ENCODE results near the gene SUB1. TPM values are rescaled to one million over a fixed set of nuclear protein-coding genes. Genes with fewer than 3 reads are reported as not detected.

SUB1 gene
- total RNA-seq, 4 donors from 2014 or later, result 142 to 466 (median 206) TPM

- TF ChIP-seq CTCF (IDR thresholded peaks at IDR 0.05; ENCODE audit: low read depth), result no peak
Measured at GRCh38 chr5:32586276-32586599, 881 bp downstream of the SUB1 start.

GRCh38 chr5:32587067-32587551 lies 1.8 kb downstream of the SUB1 start:
- no peak for TF ChIP-seq CTCF (IDR thresholded peaks at IDR 0.05; ENCODE audit: low read depth)

DNA sequence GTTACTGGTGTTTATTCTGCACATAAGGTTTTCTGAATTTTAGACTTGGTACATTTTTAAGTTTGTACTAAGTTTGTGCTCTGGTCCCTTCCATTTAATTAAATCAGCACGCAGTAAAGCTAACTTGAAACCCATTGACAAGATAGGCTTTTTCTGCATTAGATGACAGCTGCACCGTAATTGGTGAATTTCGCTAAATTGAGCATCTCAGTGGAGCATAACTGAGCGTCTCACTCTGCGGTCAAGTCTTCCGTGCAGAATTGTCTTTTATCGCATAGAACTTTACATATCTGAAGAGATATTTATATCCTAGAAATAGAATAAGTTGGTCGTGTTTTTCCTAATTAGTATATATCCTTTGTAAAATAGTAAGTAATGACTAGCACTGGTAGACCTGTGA lies 4.1 kb downstream of the SUB1 start:
- TF ChIP-seq CTCF (IDR thresholded peaks at IDR 0.05; ENCODE audit: low read depth), result no peak

DNA sequence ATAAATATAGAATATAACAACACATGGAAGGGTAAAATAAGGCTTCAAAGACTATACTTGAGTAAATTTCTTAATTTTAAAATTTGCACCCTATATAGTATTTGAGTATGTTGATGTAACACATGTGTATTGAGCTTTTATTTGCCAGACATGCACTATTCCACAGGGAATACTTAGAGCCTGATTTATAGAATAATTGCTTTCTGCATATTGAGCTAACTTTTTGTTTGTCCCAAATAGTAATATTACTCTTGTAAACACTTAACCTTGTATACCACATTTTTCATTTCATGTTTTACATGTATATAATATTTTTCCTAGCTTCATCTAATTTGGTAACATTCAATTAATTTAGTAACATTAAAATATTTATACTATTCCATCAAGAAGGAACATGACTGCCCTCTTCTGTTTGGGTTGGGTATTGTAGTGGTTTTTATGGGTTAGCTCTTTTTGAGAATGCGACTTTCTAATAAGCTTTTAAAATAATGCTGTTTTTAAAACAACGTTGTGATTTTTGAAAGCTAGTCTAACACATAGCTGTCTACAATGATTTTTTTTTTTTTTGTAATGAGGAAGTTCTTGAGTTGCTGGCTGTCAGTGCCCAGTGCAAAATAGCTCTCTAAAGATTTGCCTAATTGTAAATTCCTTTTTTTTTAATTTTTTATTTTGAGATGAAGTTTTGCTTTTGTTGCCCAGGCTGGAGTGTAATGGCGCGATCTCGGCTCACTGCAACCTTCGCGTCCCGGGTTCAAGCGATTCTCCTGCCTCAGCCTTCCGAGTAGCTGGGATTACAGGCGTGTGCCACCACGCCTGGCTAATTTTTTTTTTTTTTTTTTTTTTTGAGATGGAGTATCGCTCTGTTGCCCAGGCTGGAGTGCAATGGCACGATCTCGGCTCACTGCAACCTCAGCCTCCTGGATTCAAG lies 4.8 kb downstream of the SUB1 start:
- TF ChIP-seq CTCF (IDR thresholded peaks at IDR 0.05; ENCODE audit: low read depth), result no peak

GRCh38 chr5:32595118-32595517 lies 9.8 kb downstream of the SUB1 start:
- no peak for TF ChIP-seq CTCF (IDR thresholded peaks at IDR 0.05; ENCODE audit: low read depth)

DNA sequence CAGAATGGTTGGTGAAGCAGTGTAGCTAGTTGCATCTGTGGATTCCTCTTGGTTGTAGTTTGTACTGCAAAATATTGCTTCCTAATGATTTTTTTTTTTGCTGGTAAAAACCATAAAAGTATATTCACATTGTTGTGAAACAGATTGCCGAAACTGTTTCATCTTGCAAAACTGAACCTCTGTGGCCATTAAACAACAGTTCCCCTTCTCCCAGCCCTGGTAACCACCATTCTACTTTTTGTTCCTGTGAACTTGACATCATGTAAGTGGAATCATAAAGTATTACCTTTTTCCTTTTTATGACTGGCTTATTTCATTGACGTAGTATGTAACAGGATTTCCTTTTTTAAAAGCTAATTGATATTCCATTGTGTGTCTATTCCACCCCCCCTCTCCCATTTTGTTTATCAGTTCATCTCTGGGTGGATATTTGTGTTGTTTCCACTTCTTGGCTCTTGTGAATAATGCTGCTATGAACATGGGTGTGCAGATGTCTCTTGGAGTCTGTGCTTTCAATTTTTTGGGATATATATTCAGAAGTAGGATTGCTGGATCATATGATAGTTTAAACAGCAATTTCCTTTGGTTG lies 11.8 kb downstream of the SUB1 start:
- TF ChIP-seq CTCF (IDR thresholded peaks at IDR 0.05; ENCODE audit: low read depth), result no peak

GRCh38 chr5:32598260-32598937 lies 13.0 kb downstream of the SUB1 start:
- TF ChIP-seq CTCF (IDR thresholded peaks at IDR 0.05; ENCODE audit: low read depth), result no peak
